B cell (primary cell): Measurements from ENCODE around the gene CASK. TPM values are rescaled to one million over a fixed set of nuclear protein-coding genes. Genes with fewer than 3 reads are reported as not detected.

Experiments
- ATAC-seq: fragments of 200-7000 bp; cut with Tn5 transposase; one replicate; pipeline ENCODE4 v1.10.0; 2021; ENCODE audit warnings: low read depth, mild to moderate bottlenecking, moderate number of reproducible peaks, moderate library complexity
- CTCF ChIA-PET: fragments of 350-600 bp; sonication (Branson Sonifier 250); formaldehyde crosslinking; loops from one replicate; lab custom pipeline; 2021; ENCODE audit warnings: antibody characterized with exemption, inconsistent platforms; lab: Charles Lee
- POLR2A ChIA-PET: fragments of 350-600 bp; sonication (Branson Sonifier 250); formaldehyde crosslinking; loops from one replicate; lab custom pipeline; 2021; ENCODE audit warnings: antibody characterized with exemption; lab: Charles Lee
- DNase-seq: peaks from one replicate; pipeline ENCODE4 v3.0.0; 2013
- H2AFZ ChIP-seq: 2 replicates; pipeline ENCODE4 v1.6.1; 2012; ENCODE audit warnings: mild to moderate bottlenecking, low read depth, low read length; ENCODE audit not compliant: insufficient read depth, poor library complexity, severe bottlenecking
- H3K27ac ChIP-seq, 2 donors: 1 replicate in 1 of 2; 2 replicates in 1 of 2; pipeline ENCODE4 v1.5.1; 2012 to 2013; ENCODE audit warnings: low read length in 2 of 2, mild to moderate bottlenecking in 2 of 2, moderate library complexity in 1 of 2
- H3K27me3 ChIP-seq, 4 experiments: fragments of 200-600 bp in 1 of 4; sonication (generic) in 1 of 4; replicated peaks in 1 of 4; 1 replicate in 2 of 4; 2 replicates in 2 of 4; pipeline versions ENCODE4 v1.6.1 to v1.7.0; 2013 to 2016; ENCODE audit warnings: low read length in 3 of 4, mild to moderate bottlenecking in 2 of 4, mixed read lengths in 1 of 4, moderate library complexity in 1 of 4; ENCODE audit not compliant: insufficient read depth in 4 of 4, control insufficient read depth in 3 of 4; ENCODE audit errors: control extremely low read depth in 1 of 4
- H3K36me3 ChIP-seq, 2 experiments: replicated peaks in 1 of 2; 1 replicate in 1 of 2; 2 replicates in 1 of 2; pipeline versions ENCODE4 v1.6.1 to v1.7.1; 2013; ENCODE audit warnings: low read length in 1 of 2; ENCODE audit not compliant: insufficient read depth in 2 of 2, control insufficient read depth in 1 of 2; ENCODE audit errors: control extremely low read depth in 1 of 2, extremely low read depth in 1 of 2
- H3K4me1 ChIP-seq, 2 donors: fragments of 200-600 bp in 1 of 2; sonication (generic) in 1 of 2; 1 replicate in 1 of 2; 2 replicates in 1 of 2; pipeline versions ENCODE4 v1.5.1 to v1.6.1; 2013 to 2017; ENCODE audit warnings: low read length in 2 of 2; ENCODE audit not compliant: control insufficient read depth in 2 of 2, insufficient read depth in 2 of 2
- H3K4me2 ChIP-seq: replicated peaks from 2 replicates; pipeline ENCODE3; 2012; ENCODE audit warnings: mild to moderate bottlenecking, low read depth, low read length; ENCODE audit not compliant: poor library complexity, severe bottlenecking
- H3K4me3 ChIP-seq, 5 experiments: fragments of 200-600 bp in 1 of 5; sonication (generic) in 1 of 5; 1 replicate in 3 of 5; 2 replicates in 2 of 5; pipeline versions ENCODE4 v1.5.1 to v1.7.0; 2011 to 2016; ENCODE audit warnings: low read length in 4 of 5, mild to moderate bottlenecking in 4 of 5, low read depth in 2 of 5, control low read depth in 1 of 5, moderate library complexity in 1 of 5; ENCODE audit not compliant: insufficient read depth in 1 of 5; ENCODE audit errors: control extremely low read depth in 1 of 5, extremely low read depth in 1 of 5
- H3K79me2 ChIP-seq: fragments of 200-600 bp; sonication (generic); one replicate; pipeline ENCODE4 v1.6.0; 2016; ENCODE audit warnings: low read length; ENCODE audit not compliant: control insufficient read depth, insufficient read depth
- H3K9ac ChIP-seq: fragments of 200-600 bp; sonication (generic); 2 replicates; pipeline ENCODE4 v1.6.1; 2017; ENCODE audit warnings: mild to moderate bottlenecking, low read length, moderate library complexity
- H3K9me3 ChIP-seq, 3 donors: one replicate each; pipeline versions ENCODE4 v1.6.1 to v1.7.1; 2013; ENCODE audit warnings: low read length in 2 of 3; ENCODE audit not compliant: control insufficient read depth in 2 of 3, insufficient read depth in 1 of 3; ENCODE audit errors: control extremely low read depth in 1 of 3
- H4K20me1 ChIP-seq: 2 replicates; pipeline ENCODE4 v1.6.0; 2012; ENCODE audit warnings: mild to moderate bottlenecking, low read length; ENCODE audit not compliant: insufficient read depth, control insufficient read depth, poor library complexity, severe bottlenecking
- H3K27ac Mint-ChIP-seq: one replicate; pipeline ENCODE4 v1.8.0; 2021; ENCODE audit warnings: mixed read lengths
- H3K27me3 Mint-ChIP-seq: one replicate; pipeline ENCODE4 v1.8.0; 2021; ENCODE audit warnings: mixed read lengths
- H3K4me1 Mint-ChIP-seq: one replicate; pipeline ENCODE4 v1.8.0; 2021; ENCODE audit warnings: mixed read lengths
- H3K4me3 Mint-ChIP-seq: one replicate; pipeline ENCODE4 v1.8.0; 2021; ENCODE audit warnings: mixed read lengths
- H3K9me3 Mint-ChIP-seq: one replicate; pipeline ENCODE4 v1.8.0; 2022; ENCODE audit warnings: mixed read lengths; ENCODE audit not compliant: insufficient read depth
- EZH2 ChIP-seq: IDR thresholded peaks from 2 replicates; pipeline ENCODE4 v1.6.1; 2012; ENCODE audit warnings: borderline replicate concordance, low read depth, mild to moderate bottlenecking, moderate library complexity, low read length; ENCODE audit not compliant: insufficient read depth, poor library complexity, severe bottlenecking
- WGBS: methylation state at CpG from one replicate; pipeline ENCODE4 v1.1.5; 2013; ENCODE audit warnings: missing lambda C conversion rate; ENCODE audit not compliant: insufficient coverage; 5-methylcytosine and 5-hydroxymethylcytosine counted together
- intact Hi-C: fragments of 100-400 bp; cut with micrococcal nuclease; formaldehyde crosslinking; loops from one replicate; pipeline ENCODE4 v1.10.0; 2022
- polyA plus RNA-seq: library from polyadenylated mRNA; depleted of rRNA; stranded (reverse); fragments of >200 nt; gene quantifications from 2 replicates; pipeline ENCODE4 v1.2.3, GENCODE V29; 2012
- total RNA-seq, 2 donors: library from RNA; stranded (reverse); fragments of 120-200 nt in 1 of 2; gene quantifications; 1 replicate in 1 of 2; 2 replicates in 1 of 2; pipeline versions ENCODE4 v1.2.3 to v1.2.4, GENCODE V29; 2013 to 2022
- TF ChIP-seq, protein P1 (sequence below): fragments of 200-600 bp; IDR thresholded peaks from one replicate; pipeline ENCODE4 v1.8.0; 2022; ENCODE audit warnings: antibody characterized with exemption, mild to moderate bottlenecking

CASK gene
- total and polyA plus RNA-seq, 2 donors (not counting 1 experiment from before 2014, with no cell fraction given), result 14.2 to 50.4 TPM

DNA sequence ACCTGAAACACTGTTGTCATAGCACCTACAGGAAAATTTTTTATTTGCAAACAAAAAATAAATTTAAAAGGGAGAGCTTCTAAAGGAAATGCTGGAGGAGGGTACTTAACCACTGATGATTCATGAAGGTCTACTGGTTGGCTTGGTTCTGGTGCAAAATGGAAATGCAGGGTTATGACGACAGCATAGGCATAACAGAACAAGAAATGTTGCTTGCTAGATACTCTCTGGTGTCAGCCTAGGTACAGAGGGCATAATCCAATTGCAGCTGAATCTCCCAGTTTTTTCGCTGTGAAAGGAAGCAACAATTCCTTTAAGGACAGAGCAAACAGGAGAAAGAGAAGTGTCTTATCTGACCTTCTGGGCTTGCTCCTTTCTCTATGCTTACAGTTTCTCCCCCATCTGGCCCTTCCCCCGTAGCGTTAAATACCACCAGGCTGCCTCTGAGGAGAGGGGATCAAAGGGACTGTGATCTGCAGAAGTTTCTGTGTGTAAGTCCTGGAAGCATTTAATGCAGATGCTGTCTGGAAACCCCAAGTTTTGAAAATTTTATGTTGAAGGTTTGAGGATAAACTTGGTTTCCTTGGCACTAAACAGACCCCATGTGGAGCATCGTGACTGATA is 23.7 kb upstream of the CASK start:
- Mint-ChIP-seq H3K4me1 (no peaks in the 10 kb centered on the region), H3K27ac (no peak overlapping the region), H3K27me3 (no peaks in the 10 kb centered on the region), H3K4me3 (no peak overlapping the region), H3K9me3 (no peaks in the 10 kb centered on the region)
- H2AFZ ChIP-seq, result no peak overlapping the region
- TF ChIP-seq, protein P1, sequence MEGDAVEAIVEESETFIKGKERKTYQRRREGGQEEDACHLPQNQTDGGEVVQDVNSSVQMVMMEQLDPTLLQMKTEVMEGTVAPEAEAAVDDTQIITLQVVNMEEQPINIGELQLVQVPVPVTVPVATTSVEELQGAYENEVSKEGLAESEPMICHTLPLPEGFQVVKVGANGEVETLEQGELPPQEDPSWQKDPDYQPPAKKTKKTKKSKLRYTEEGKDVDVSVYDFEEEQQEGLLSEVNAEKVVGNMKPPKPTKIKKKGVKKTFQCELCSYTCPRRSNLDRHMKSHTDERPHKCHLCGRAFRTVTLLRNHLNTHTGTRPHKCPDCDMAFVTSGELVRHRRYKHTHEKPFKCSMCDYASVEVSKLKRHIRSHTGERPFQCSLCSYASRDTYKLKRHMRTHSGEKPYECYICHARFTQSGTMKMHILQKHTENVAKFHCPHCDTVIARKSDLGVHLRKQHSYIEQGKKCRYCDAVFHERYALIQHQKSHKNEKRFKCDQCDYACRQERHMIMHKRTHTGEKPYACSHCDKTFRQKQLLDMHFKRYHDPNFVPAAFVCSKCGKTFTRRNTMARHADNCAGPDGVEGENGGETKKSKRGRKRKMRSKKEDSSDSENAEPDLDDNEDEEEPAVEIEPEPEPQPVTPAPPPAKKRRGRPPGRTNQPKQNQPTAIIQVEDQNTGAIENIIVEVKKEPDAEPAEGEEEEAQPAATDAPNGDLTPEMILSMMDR, result no peak
- TF ChIP-seq EZH2, result no peak
- H3K9ac ChIP-seq, result no peak overlapping the region
- CTCF ChIA-PET, result no interaction called here
- no peaks in the 10 kb centered on the region for H3K79me2 ChIP-seq
- H3K9me3 ChIP-seq, result no peaks in the 10 kb centered on the region
- 80% methylated on average over 1 of the region's 5 CpGs for WGBS
- no peak overlapping the region for H3K27ac ChIP-seq
- POLR2A ChIA-PET, result no interaction called here
- H3K27me3 ChIP-seq, result no peaks in the 10 kb centered on the region
- intact Hi-C loops, result no loop called here
- no peaks in the 10 kb centered on the region for H3K4me1 ChIP-seq
- H3K4me3 ChIP-seq, result no peak overlapping the region
- DNase-seq (no peak), ATAC-seq (no peak)
- no peaks in the 10 kb centered on the region for H3K36me3 ChIP-seq
- no peaks in the 10 kb centered on the region for H4K20me1 ChIP-seq
- H3K4me2 ChIP-seq, result no peak overlapping the region

DNA sequence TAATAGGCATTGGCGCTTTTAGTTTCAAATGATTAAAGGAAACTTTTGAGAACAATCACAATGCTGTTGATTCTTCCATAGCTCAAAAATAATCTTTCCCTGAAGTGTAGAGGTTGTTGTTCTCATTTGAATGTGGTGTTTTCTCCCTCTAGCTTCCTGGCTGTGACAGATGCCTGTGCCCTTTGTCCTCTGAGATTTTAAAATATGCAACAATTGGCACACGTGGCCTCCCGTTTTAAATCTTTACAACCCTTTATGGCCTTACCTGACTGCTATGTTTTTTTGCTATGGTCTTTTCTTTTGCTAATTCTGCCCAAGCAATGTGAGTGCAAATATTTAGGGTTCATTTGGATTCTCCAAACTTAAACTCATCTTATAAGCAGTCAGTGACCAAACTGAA is 22.9 kb upstream of the CASK start:
- Histone ChIP-seq H3K27me3 (no peaks in the 10 kb centered on the region), H3K79me2 (no peaks in the 10 kb centered on the region), H3K4me2 (no peak overlapping the region), H3K9me3 (no peaks in the 10 kb centered on the region), H3K36me3 (no peaks in the 10 kb centered on the region), H3K4me3 (no peak overlapping the region), H3K27ac (no peak overlapping the region), H4K20me1 (no peaks in the 10 kb centered on the region), H3K9ac (no peak overlapping the region), H3K4me1 (no peaks in the 10 kb centered on the region), H2AFZ (no peak overlapping the region)
- CTCF ChIA-PET, result no interaction called here
- ATAC-seq (no peak), DNase-seq (no peak)
- no peaks in the 10 kb centered on the region for H3K9me3 Mint-ChIP-seq
- intact Hi-C loops, result no loop called here
- H3K4me3 Mint-ChIP-seq, result no peak overlapping the region
- POLR2A ChIA-PET, result no interaction called here
- WGBS, result no CpG with 5 or more reads among the region's 3 CpGs
- no peaks in the 10 kb centered on the region for H3K4me1 Mint-ChIP-seq
- TF ChIP-seq, protein P1, result no peak
- no peak for TF ChIP-seq EZH2
- no peak overlapping the region for H3K27ac Mint-ChIP-seq
- H3K27me3 Mint-ChIP-seq, result no peaks in the 10 kb centered on the region
